ENCODE data around the gene PXYLP1. TPM values are rescaled to one million over a fixed set of nuclear protein-coding genes. Genes with fewer than 3 reads are reported as not detected.

The PXYLP1 gene
- total and polyA plus RNA-seq, 2 experiments from 2014 or later, result 15.8 to 18.7 TPM

GRCh38 chr3:141259821-141260629 lies 28.4 kb downstream of the PXYLP1 start:
- Histone ChIP-seq H3K4me3 (no peak overlapping the region), H3K36me3 (ENCODE audit: low read depth) (no peaks in the 10 kb centered on the region), H3K4me2 (ENCODE audit: unreplicated experiment) (no peak overlapping the region), H3K79me2 (ENCODE audit: insufficient read depth) (no peaks in the 10 kb centered on the region), H2AFZ (no peak overlapping the region), H3K9me3 (ENCODE audit: low read depth) (no peaks in the 10 kb centered on the region), H3F3A (ENCODE audit: insufficient read depth) (peaks cover 6% of the 10 kb centered on the region; the same call in 1 of the 2 replicates), H3K9me2 (ENCODE audit: insufficient read depth) (no peaks in the 10 kb centered on the region), H4K20me1 (ENCODE audit: insufficient read depth) (no peaks in the 10 kb centered on the region), H3K27me3 (replicated peaks; ENCODE audit: insufficient read depth) (no peaks in the 10 kb centered on the region), H3K4me1 (ENCODE audit: insufficient read depth) (peaks cover 21% of the 10 kb centered on the region), H3K9ac (no peak overlapping the region), H3K27ac (no peak overlapping the region)
- in situ Hi-C loops (cut with MboI), result no loop called here
- no peak for TF ChIP-seq EZH2phosphoT487 (IDR thresholded peaks at IDR 0.05; ENCODE audit: insufficient read depth, low read depth)
- TF ChIP-seq EZH2 (IDR thresholded peaks at IDR 0.05; ENCODE audit: insufficient read depth, poor library complexity, severe bottlenecking), result no peak
- WGBS, 2 experiments (ENCODE audit: low coverage in 1 of 2, low lambda C conversion rate in 2 of 2, missing lambda C conversion rate in 2 of 2), result 92 to 95% methylated on average over 15 of the region's 15 CpGs
- DNase-seq, result no peak

DNA sequence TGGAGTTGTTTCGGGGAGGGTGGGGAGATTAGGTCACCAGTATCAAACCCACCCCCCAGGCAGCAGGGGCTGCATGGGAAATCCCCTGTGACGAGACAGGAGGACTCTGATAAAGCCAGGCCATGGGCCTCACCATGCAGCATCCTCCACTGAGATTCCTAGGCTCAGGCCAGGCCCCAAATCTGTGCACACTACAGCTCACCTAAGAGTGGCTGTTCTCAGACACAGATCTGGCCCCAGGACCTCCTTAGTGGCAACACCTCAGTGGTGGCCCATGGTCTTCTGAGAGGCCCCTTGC lies 29.0 kb downstream of the PXYLP1 start:
- peaks cover 19% of the 10 kb centered on the region for H3K4me1 ChIP-seq (ENCODE audit: insufficient read depth)
- WGBS, 2 experiments (ENCODE audit: low coverage in 1 of 2, low lambda C conversion rate in 2 of 2, missing lambda C conversion rate in 2 of 2), result 96 to 100% methylated on average over 1 to 2 of the region's 2 CpGs
- no peak overlapping the region for H3K27ac ChIP-seq
- no peaks in the 10 kb centered on the region for H3K9me2 ChIP-seq (ENCODE audit: insufficient read depth)
- H3K27me3 ChIP-seq (replicated peaks; ENCODE audit: insufficient read depth), result no peaks in the 10 kb centered on the region
- H3K9ac ChIP-seq, result no peak overlapping the region
- H2AFZ ChIP-seq, result no peak overlapping the region
- DNase-seq, result no peak
- no peaks in the 10 kb centered on the region for H3K36me3 ChIP-seq (ENCODE audit: low read depth)
- H3F3A ChIP-seq (ENCODE audit: insufficient read depth), result peaks cover 6% of the 10 kb centered on the region; the same call in 1 of the 2 replicates
- TF ChIP-seq EZH2phosphoT487 (IDR thresholded peaks at IDR 0.05; ENCODE audit: insufficient read depth, low read depth) (no peak), EZH2 (IDR thresholded peaks at IDR 0.05; ENCODE audit: insufficient read depth, poor library complexity, severe bottlenecking) (no peak)
- in situ Hi-C loops (cut with MboI), result no loop called here
- no peaks in the 10 kb centered on the region for H3K79me2 ChIP-seq (ENCODE audit: insufficient read depth)
- no peak overlapping the region for H3K4me2 ChIP-seq (ENCODE audit: unreplicated experiment)
- H3K9me3 ChIP-seq (ENCODE audit: low read depth), result no peaks in the 10 kb centered on the region
- no peak overlapping the region for H3K4me3 ChIP-seq
- H4K20me1 ChIP-seq (ENCODE audit: insufficient read depth), result no peaks in the 10 kb centered on the region

- Histone ChIP-seq H4K20me1 (ENCODE audit: insufficient read depth) (no peaks in the 10 kb centered on the region), H3K27me3 (replicated peaks; ENCODE audit: insufficient read depth) (no peaks in the 10 kb centered on the region), H3K9ac (no peak overlapping the region), H3F3A (ENCODE audit: insufficient read depth) (peaks cover 6% of the 10 kb centered on the region; the same call in 1 of the 2 replicates), H3K4me2 (ENCODE audit: unreplicated experiment) (peak overlapping the region; percentile 7), H3K4me3 (no peak overlapping the region), H3K79me2 (ENCODE audit: insufficient read depth) (no peaks in the 10 kb centered on the region), H3K9me3 (ENCODE audit: low read depth) (no peaks in the 10 kb centered on the region), H3K27ac (peak overlapping the region; percentile 16; the same call in 1 of the 2 replicates), H3K36me3 (ENCODE audit: low read depth) (no peaks in the 10 kb centered on the region), H3K9me2 (ENCODE audit: insufficient read depth) (no peaks in the 10 kb centered on the region), H2AFZ (no peak overlapping the region), H3K4me1 (ENCODE audit: insufficient read depth) (peaks cover 15% of the 10 kb centered on the region)
- DNase-seq, result peak; percentile 25
- WGBS, 2 experiments (ENCODE audit: low coverage in 1 of 2, low lambda C conversion rate in 2 of 2, missing lambda C conversion rate in 2 of 2), result 85 to 87% methylated on average over 8 of the region's 8 CpGs
- TF ChIP-seq EZH2 (IDR thresholded peaks at IDR 0.05; ENCODE audit: insufficient read depth, poor library complexity, severe bottlenecking) (no peak), EZH2phosphoT487 (IDR thresholded peaks at IDR 0.05; ENCODE audit: insufficient read depth, low read depth) (no peak)
- in situ Hi-C loops (cut with MboI), result no loop called here
Measured at GRCh38 chr3:141261472-141262307, 30.1 kb downstream of the PXYLP1 start.

DNA sequence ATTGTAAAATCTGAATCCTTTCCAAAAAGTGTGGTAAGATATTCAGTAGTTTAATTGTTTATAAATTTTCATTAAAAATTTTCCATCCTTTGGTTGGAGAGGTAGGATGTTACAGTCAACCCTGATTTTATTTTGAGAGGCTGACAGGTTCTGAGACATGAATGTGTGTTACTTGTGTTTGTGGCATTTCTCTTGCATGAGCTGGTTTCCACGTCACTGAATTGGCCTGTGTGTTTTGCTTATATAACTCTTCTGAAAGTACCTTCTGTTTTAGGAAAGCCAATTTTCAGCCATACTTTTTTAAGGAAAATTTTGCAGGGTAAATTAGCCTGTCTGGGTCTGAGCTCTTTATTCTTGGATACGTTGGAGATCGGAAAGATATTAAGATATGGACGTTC lies 30.7 kb downstream of the PXYLP1 start:
- no peak overlapping the region for H3K4me3 ChIP-seq
- peaks cover 15% of the 10 kb centered on the region for H3K4me1 ChIP-seq (ENCODE audit: insufficient read depth)
- no peaks in the 10 kb centered on the region for H3K9me3 ChIP-seq (ENCODE audit: low read depth)
- H3K4me2 ChIP-seq (ENCODE audit: unreplicated experiment), result peak overlapping the region; percentile 52
- WGBS, 2 experiments (ENCODE audit: low coverage in 1 of 2, low lambda C conversion rate in 2 of 2, missing lambda C conversion rate in 2 of 2), result 76 to 77% methylated on average over 4 of the region's 4 CpGs
- no peak for TF ChIP-seq EZH2 (IDR thresholded peaks at IDR 0.05; ENCODE audit: insufficient read depth, poor library complexity, severe bottlenecking)
- TF ChIP-seq EZH2phosphoT487 (IDR thresholded peaks at IDR 0.05; ENCODE audit: insufficient read depth, low read depth), result no peak
- no peaks in the 10 kb centered on the region for H3K36me3 ChIP-seq (ENCODE audit: low read depth)
- H2AFZ ChIP-seq, result no peak overlapping the region
- H3F3A ChIP-seq (ENCODE audit: insufficient read depth), result peaks cover 6% of the 10 kb centered on the region; the same call in 1 of the 2 replicates
- in situ Hi-C loops (cut with MboI), result no loop called here
- no peaks in the 10 kb centered on the region for H3K79me2 ChIP-seq (ENCODE audit: insufficient read depth)
- no peaks in the 10 kb centered on the region for H3K9me2 ChIP-seq (ENCODE audit: insufficient read depth)
- no peaks in the 10 kb centered on the region for H4K20me1 ChIP-seq (ENCODE audit: insufficient read depth)
- H3K27me3 ChIP-seq (replicated peaks; ENCODE audit: insufficient read depth), result no peaks in the 10 kb centered on the region
- no peak overlapping the region for H3K9ac ChIP-seq
- peak overlapping the region; percentile 16; the same call in 1 of the 2 replicates for H3K27ac ChIP-seq
- DNase-seq, result peak; percentile 77

Data from GM23248 (cell line).